ENCODE data around the gene AHDC1.

- no peak for TF ChIP-seq CTCF (IDR thresholded peaks at IDR 0.05; ENCODE audit: borderline replicate concordance, extremely low read depth, low read length, poor library complexity, severe bottlenecking)
- no peak for TF ChIP-seq EZH2 (IDR thresholded peaks at IDR 0.05; ENCODE audit: borderline replicate concordance, low read depth, low read length, severe bottlenecking)
These were observed 7.7 kb downstream of the AHDC1 start for GRCh38 chr1:27596261-27596660.
